ENCODE data around the gene AHNAK.

The AHNAK gene

GRCh38 chr11:62427630-62428233 is 118.9 kb downstream of the AHNAK start:
- H3K27ac ChIP-seq (ENCODE audit: low read depth, low read length) = no peak overlapping the region
- no peak overlapping the region for H3K4me2 ChIP-seq (ENCODE audit: low read depth, low read length, poor library complexity, severe bottlenecking)
- no peaks in the 10 kb centered on the region for H3K36me3 ChIP-seq (ENCODE audit: low read length)
- no peaks in the 10 kb centered on the region for H3K9me2 ChIP-seq (replicated peaks; ENCODE audit: insufficient read depth, low read length)
- no peak overlapping the region for H3K9ac ChIP-seq (ENCODE audit: low read length)
- H3K4me3 ChIP-seq (ENCODE audit: insufficient read depth, low read length, poor library complexity, severe bottlenecking) = no peak overlapping the region
- no peaks in the 10 kb centered on the region for H3K79me2 ChIP-seq (ENCODE audit: insufficient read depth, low read length)
- no peaks in the 10 kb centered on the region for H4K20me1 ChIP-seq (ENCODE audit: low read depth, low read length)
- H3K27me3 ChIP-seq (ENCODE audit: low read length) = no peaks in the 10 kb centered on the region
- H3K9me3 ChIP-seq (ENCODE audit: insufficient read depth, low read length) = no peaks in the 10 kb centered on the region
- TF ChIP-seq CTCF (IDR thresholded peaks at IDR 0.05; ENCODE audit: insufficient read depth, low read length, poor library complexity, severe bottlenecking) (no peak), EZH2phosphoT487 (conservative IDR thresholded peaks at IDR 0.05; ENCODE audit: low read length) (no peak)
- H2AFZ ChIP-seq (ENCODE audit: low read depth, low read length, severe bottlenecking) = no peak overlapping the region
- no peaks in the 10 kb centered on the region for H3F3A ChIP-seq (ENCODE audit: insufficient read depth)

GRCh38 chr11:62423012-62423411 is 123.6 kb downstream of the AHNAK start:
- Histone ChIP-seq H3K79me2 (ENCODE audit: insufficient read depth, low read length) (no peaks in the 10 kb centered on the region), H3K9me2 (replicated peaks; ENCODE audit: insufficient read depth, low read length) (no peaks in the 10 kb centered on the region), H3K36me3 (ENCODE audit: low read length) (no peaks in the 10 kb centered on the region), H4K20me1 (ENCODE audit: low read depth, low read length) (no peaks in the 10 kb centered on the region), H3K4me3 (ENCODE audit: insufficient read depth, low read length, poor library complexity, severe bottlenecking) (no peak overlapping the region), H3K9me3 (ENCODE audit: insufficient read depth, low read length) (no peaks in the 10 kb centered on the region), H2AFZ (ENCODE audit: low read depth, low read length, severe bottlenecking) (no peak overlapping the region), H3F3A (ENCODE audit: insufficient read depth) (no peaks in the 10 kb centered on the region), H3K9ac (ENCODE audit: low read length) (no peak overlapping the region), H3K4me2 (ENCODE audit: low read depth, low read length, poor library complexity, severe bottlenecking) (no peak overlapping the region), H3K27me3 (ENCODE audit: low read length) (no peaks in the 10 kb centered on the region), H3K27ac (ENCODE audit: low read depth, low read length) (no peak overlapping the region)
- TF ChIP-seq CTCF (IDR thresholded peaks at IDR 0.05; ENCODE audit: insufficient read depth, low read length, poor library complexity, severe bottlenecking) (no peak), EZH2phosphoT487 (conservative IDR thresholded peaks at IDR 0.05; ENCODE audit: low read length) (no peak)

- Histone ChIP-seq H4K20me1 (ENCODE audit: low read depth, low read length) (no peaks in the 10 kb centered on the region), H3K9ac (ENCODE audit: low read length) (no peak overlapping the region), H3K4me2 (ENCODE audit: low read depth, low read length, poor library complexity, severe bottlenecking) (no peak overlapping the region), H2AFZ (ENCODE audit: low read depth, low read length, severe bottlenecking) (no peak overlapping the region), H3K9me3 (ENCODE audit: insufficient read depth, low read length) (no peaks in the 10 kb centered on the region), H3K36me3 (ENCODE audit: low read length) (no peaks in the 10 kb centered on the region), H3K27me3 (ENCODE audit: low read length) (no peaks in the 10 kb centered on the region), H3K79me2 (ENCODE audit: insufficient read depth, low read length) (no peaks in the 10 kb centered on the region), H3F3A (ENCODE audit: insufficient read depth) (no peaks in the 10 kb centered on the region), H3K4me3 (ENCODE audit: insufficient read depth, low read length, poor library complexity, severe bottlenecking) (no peak overlapping the region), H3K27ac (ENCODE audit: low read depth, low read length) (no peak overlapping the region), H3K9me2 (replicated peaks; ENCODE audit: insufficient read depth, low read length) (no peaks in the 10 kb centered on the region)
- no peak for TF ChIP-seq CTCF (IDR thresholded peaks at IDR 0.05; ENCODE audit: insufficient read depth, low read length, poor library complexity, severe bottlenecking)
- TF ChIP-seq EZH2phosphoT487 (conservative IDR thresholded peaks at IDR 0.05; ENCODE audit: low read length) = no peak
Measured at GRCh38 chr11:62421996-62422395, 124.6 kb downstream of the AHNAK start.
